ENCODE data around the gene SFRP5.

DNA sequence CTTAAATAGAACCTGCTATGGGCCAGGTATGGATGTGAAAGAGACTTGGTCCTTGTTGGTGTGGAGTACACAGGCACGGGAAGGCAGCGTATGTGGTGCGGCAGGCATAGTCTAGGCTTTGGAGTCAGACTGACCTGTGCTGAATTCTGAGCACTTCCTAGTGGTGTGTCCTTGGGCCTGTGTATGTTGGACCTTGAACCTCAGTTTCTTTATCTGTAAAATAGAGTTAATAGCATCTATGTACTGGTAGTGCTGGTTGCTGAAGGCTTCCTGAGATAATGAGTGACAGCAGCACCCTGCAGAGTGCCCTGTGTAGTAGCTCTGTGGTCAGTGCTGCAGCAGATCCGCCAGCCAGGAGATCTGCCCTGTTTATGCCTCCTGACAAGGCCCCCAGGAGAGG lies 5.3 kb upstream of the SFRP5 start:
- TF ChIP-seq POLR2AphosphoS5 (IDR thresholded peaks at IDR 0.05; ENCODE audit: low read depth) (no peak), GABPA (IDR thresholded peaks at IDR 0.05; ENCODE audit: low read depth) (no peak), SPI1 (IDR thresholded peaks at IDR 0.05; ENCODE audit: borderline replicate concordance, low read depth) (no peak)
- TF ChIP-seq, protein P1, sequence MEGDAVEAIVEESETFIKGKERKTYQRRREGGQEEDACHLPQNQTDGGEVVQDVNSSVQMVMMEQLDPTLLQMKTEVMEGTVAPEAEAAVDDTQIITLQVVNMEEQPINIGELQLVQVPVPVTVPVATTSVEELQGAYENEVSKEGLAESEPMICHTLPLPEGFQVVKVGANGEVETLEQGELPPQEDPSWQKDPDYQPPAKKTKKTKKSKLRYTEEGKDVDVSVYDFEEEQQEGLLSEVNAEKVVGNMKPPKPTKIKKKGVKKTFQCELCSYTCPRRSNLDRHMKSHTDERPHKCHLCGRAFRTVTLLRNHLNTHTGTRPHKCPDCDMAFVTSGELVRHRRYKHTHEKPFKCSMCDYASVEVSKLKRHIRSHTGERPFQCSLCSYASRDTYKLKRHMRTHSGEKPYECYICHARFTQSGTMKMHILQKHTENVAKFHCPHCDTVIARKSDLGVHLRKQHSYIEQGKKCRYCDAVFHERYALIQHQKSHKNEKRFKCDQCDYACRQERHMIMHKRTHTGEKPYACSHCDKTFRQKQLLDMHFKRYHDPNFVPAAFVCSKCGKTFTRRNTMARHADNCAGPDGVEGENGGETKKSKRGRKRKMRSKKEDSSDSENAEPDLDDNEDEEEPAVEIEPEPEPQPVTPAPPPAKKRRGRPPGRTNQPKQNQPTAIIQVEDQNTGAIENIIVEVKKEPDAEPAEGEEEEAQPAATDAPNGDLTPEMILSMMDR (IDR thresholded peaks at IDR 0.05; ENCODE audit: insufficient read depth, low read length) = no peak
- TF ChIP-seq, protein P2, sequence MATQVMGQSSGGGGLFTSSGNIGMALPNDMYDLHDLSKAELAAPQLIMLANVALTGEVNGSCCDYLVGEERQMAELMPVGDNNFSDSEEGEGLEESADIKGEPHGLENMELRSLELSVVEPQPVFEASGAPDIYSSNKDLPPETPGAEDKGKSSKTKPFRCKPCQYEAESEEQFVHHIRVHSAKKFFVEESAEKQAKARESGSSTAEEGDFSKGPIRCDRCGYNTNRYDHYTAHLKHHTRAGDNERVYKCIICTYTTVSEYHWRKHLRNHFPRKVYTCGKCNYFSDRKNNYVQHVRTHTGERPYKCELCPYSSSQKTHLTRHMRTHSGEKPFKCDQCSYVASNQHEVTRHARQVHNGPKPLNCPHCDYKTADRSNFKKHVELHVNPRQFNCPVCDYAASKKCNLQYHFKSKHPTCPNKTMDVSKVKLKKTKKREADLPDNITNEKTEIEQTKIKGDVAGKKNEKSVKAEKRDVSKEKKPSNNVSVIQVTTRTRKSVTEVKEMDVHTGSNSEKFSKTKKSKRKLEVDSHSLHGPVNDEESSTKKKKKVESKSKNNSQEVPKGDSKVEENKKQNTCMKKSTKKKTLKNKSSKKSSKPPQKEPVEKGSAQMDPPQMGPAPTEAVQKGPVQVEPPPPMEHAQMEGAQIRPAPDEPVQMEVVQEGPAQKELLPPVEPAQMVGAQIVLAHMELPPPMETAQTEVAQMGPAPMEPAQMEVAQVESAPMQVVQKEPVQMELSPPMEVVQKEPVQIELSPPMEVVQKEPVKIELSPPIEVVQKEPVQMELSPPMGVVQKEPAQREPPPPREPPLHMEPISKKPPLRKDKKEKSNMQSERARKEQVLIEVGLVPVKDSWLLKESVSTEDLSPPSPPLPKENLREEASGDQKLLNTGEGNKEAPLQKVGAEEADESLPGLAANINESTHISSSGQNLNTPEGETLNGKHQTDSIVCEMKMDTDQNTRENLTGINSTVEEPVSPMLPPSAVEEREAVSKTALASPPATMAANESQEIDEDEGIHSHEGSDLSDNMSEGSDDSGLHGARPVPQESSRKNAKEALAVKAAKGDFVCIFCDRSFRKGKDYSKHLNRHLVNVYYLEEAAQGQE (IDR thresholded peaks at IDR 0.05; ENCODE audit: insufficient replicate concordance, low read depth) = no peak

All from HL-60 (cell line).